Mucosa of rectum (tissue), 2 donors: ENCODE measurements around the gene PRM2.

ENCODE experiments used
- H3K27ac ChIP-seq, 2 donors: one replicate each; pipeline ENCODE4 v1.7.0; 2013; ENCODE audit warnings: inconsistent platforms in 2 of 2, low read depth in 2 of 2, low read length in 2 of 2
- H3K27me3 ChIP-seq, 2 donors: one replicate each; pipeline ENCODE4 v1.7.0; 2013; ENCODE audit warnings: low read length in 2 of 2; ENCODE audit not compliant: control insufficient read depth in 2 of 2, insufficient read depth in 2 of 2
- H3K36me3 ChIP-seq, 2 donors: one replicate each; pipeline ENCODE4 v1.7.0; 2013; ENCODE audit warnings: low read length in 2 of 2; ENCODE audit not compliant: control insufficient read depth in 2 of 2, insufficient read depth in 2 of 2
- H3K4me1 ChIP-seq, 2 donors: one replicate each; pipeline ENCODE4 v1.7.0; 2013; ENCODE audit warnings: low read length in 2 of 2, mild to moderate bottlenecking in 1 of 2; ENCODE audit not compliant: control insufficient read depth in 2 of 2, insufficient read depth in 2 of 2
- H3K4me3 ChIP-seq, 2 donors: one replicate each; pipeline ENCODE4 v1.7.0; 2013; ENCODE audit warnings: low read length in 2 of 2
- H3K9ac ChIP-seq, 2 donors: one replicate each; pipeline ENCODE4 v1.7.0; 2013; ENCODE audit warnings: low read length in 2 of 2, low read depth in 1 of 2, mild to moderate bottlenecking in 1 of 2
- H3K9me3 ChIP-seq, 2 donors: one replicate each; pipeline ENCODE4 v1.7.0; 2013; ENCODE audit warnings: low read length in 2 of 2; ENCODE audit not compliant: control insufficient read depth in 2 of 2
- donor health status: healthy.
- donor health status: Normal muscosa, but diverticular disease.

The PRM2 gene

GRCh38 chr16:11289202-11289601 lies 12.9 kb upstream of the PRM2 start:
- H3K4me1 ChIP-seq: no peaks in the 10 kb centered on the region
- peaks cover 0 to 3% of the 10 kb centered on the region in 2 donors for H3K27me3 ChIP-seq

GRCh38 chr16:11285842-11286241 lies 9.6 kb upstream of the PRM2 start:
- no peak overlapping the region for H3K27ac ChIP-seq
- H3K36me3 ChIP-seq: no peaks in the 10 kb centered on the region
- no peaks in the 10 kb centered on the region for H3K9me3 ChIP-seq
- no peak overlapping the region for H3K9ac ChIP-seq
- H3K4me3 ChIP-seq: no peak overlapping the region
- H3K27me3 ChIP-seq: peaks cover 0 to 3% of the 10 kb centered on the region in 2 donors
- no peaks in the 10 kb centered on the region for H3K4me1 ChIP-seq

More at GRCh38 chr16:11289202-11289601, 12.9 kb upstream of the PRM2 start:
- H3K4me3 ChIP-seq: no peak overlapping the region
- H3K27ac ChIP-seq: no peak overlapping the region
- H3K36me3 ChIP-seq: no peaks in the 10 kb centered on the region
- no peak overlapping the region for H3K9ac ChIP-seq
- no peaks in the 10 kb centered on the region for H3K9me3 ChIP-seq

GRCh38 chr16:11283820-11284248 lies 7.6 kb upstream of the PRM2 start:
- Histone ChIP-seq H3K9me3 (no peaks in the 10 kb centered on the region), H3K27me3 (no peaks in the 10 kb centered on the region)

GRCh38 chr16:11280616-11281522 lies 4.6 kb upstream of the PRM2 start, which contains the start of gene PRM1:
PRM1 (minus strand) TSS chr16:11281330; CDS start chr16:11281238, 92 bp downstream.
- Histone ChIP-seq H3K9me3 (peaks cover 0 to 3% of the 10 kb centered on the region in 2 donors), H3K4me3 (no peak within 1 kb of the TSS), H3K36me3 (no peaks in the 10 kb centered on the region), H3K27ac (no peak within 1 kb of the TSS), H3K27me3 (no peaks in the 10 kb centered on the region), H3K4me1 (peaks cover 0 to 3% of the 10 kb centered on the region in 2 donors), H3K9ac (no peak within 1 kb of the TSS)

More at GRCh38 chr16:11283820-11284248, 7.6 kb upstream of the PRM2 start:
- no peak overlapping the region for H3K4me3 ChIP-seq
- H3K36me3 ChIP-seq: no peaks in the 10 kb centered on the region
- peaks cover 0 to 3% of the 10 kb centered on the region in 2 donors for H3K4me1 ChIP-seq
- H3K9ac ChIP-seq: no peak overlapping the region
- H3K27ac ChIP-seq: no peak overlapping the region

GRCh38 chr16:11278681-11279628 lies 2.7 kb upstream of the PRM2 start:
- Histone ChIP-seq H3K4me1 (peaks cover 0 to 3% of the 10 kb centered on the region in 2 donors), H3K36me3 (no peaks in the 10 kb centered on the region), H3K9ac (no peak overlapping the region), H3K4me3 (no peak overlapping the region), H3K27me3 (no peaks in the 10 kb centered on the region), H3K9me3 (peaks cover 0 to 3% of the 10 kb centered on the region in 2 donors), H3K27ac (no peak overlapping the region)

- H3K27ac ChIP-seq: no peak overlapping the region
- no peak overlapping the region for H3K4me3 ChIP-seq
These were observed 1.5 kb upstream of the PRM2 start for GRCh38 chr16:11277607-11278337.

GRCh38 chr16:11276896-11277593 lies 765 bp upstream of the PRM2 start:
- Histone ChIP-seq H3K9me3 (peaks cover 0 to 3% of the 10 kb centered on the region in 2 donors), H3K27me3 (no peaks in the 10 kb centered on the region), H3K9ac (no peak overlapping the region), H3K36me3 (no peaks in the 10 kb centered on the region), H3K4me1 (peaks cover 0 to 3% of the 10 kb centered on the region in 2 donors), H3K27ac (no peak overlapping the region), H3K4me3 (no peak overlapping the region)

More at GRCh38 chr16:11277607-11278337, 1.5 kb upstream of the PRM2 start:
- Histone ChIP-seq H3K9me3 (peaks cover 0 to 3% of the 10 kb centered on the region in 2 donors), H3K27me3 (no peaks in the 10 kb centered on the region), H3K4me1 (peaks cover 0 to 3% of the 10 kb centered on the region in 2 donors), H3K36me3 (no peaks in the 10 kb centered on the region), H3K9ac (no peak overlapping the region)

- H3K4me1 ChIP-seq: peaks cover 0 to 3% of the 10 kb centered on the region in 2 donors
- H3K27me3 ChIP-seq: no peaks in the 10 kb centered on the region
- H3K9me3 ChIP-seq: peaks cover 0 to 3% of the 10 kb centered on the region in 2 donors
- no peak overlapping the region for H3K4me3 ChIP-seq
- no peaks in the 10 kb centered on the region for H3K36me3 ChIP-seq
- no peak overlapping the region for H3K9ac ChIP-seq
- H3K27ac ChIP-seq: no peak overlapping the region
These were observed 1.3 kb downstream of the PRM2 start for GRCh38 chr16:11274964-11275363.

- peaks cover 0 to 3% of the 10 kb centered on the region in 2 donors for H3K9me3 ChIP-seq
- no peak overlapping the region for H3K9ac ChIP-seq
- H3K4me3 ChIP-seq: no peak overlapping the region
- H3K36me3 ChIP-seq: no peaks in the 10 kb centered on the region
- H3K4me1 ChIP-seq: no peaks in the 10 kb centered on the region
- H3K27me3 ChIP-seq: no peaks in the 10 kb centered on the region
- no peak overlapping the region for H3K27ac ChIP-seq
These were observed 2.5 kb downstream of the PRM2 start for GRCh38 chr16:11273721-11274324.
